Stimulated activated CD8-positive, alpha-beta memory T cell treated with anti-CD3 and anti-CD28 coated beads, Interleukin-7, amount 100 ng/mL, for 48 hours (primary cell): Measurements from ENCODE around the gene MVK.

Experiments used
- DNase-seq, 2 donors: peaks; one replicate each; pipeline ENCODE4 v3.0.0-alpha.2; 2020; ENCODE audit warnings: low read depth in 1 of 2; ENCODE audit errors: extremely low read depth in 1 of 2

Gene MVK

GRCh38 chr12:109573029-109573913 is at the start of gene MVK, which contains the start of gene MMAB:
MVK (plus strand) TSS chr12:109573794; CDS start chr12:109574823, 1,029 bp downstream.
MMAB (minus strand) TSS chr12:109573504; CDS start chr12:109573480, 24 bp downstream.
- DNase-seq, result peak; percentile 94 to 99

GRCh38 chr12:109524466-109525278 is 48.9 kb upstream of the MVK start:
- DNase-seq, result no peak

- DNase-seq, result no peak
Measured at GRCh38 chr12:109525279-109525585, 48.4 kb upstream of the MVK start.

- DNase-seq, result no peak
Measured at GRCh38 chr12:109527489-109528123, 46.0 kb upstream of the MVK start.

GRCh38 chr12:109529691-109530640 is 43.6 kb upstream of the MVK start:
- DNase-seq, result no peak

- no peak for DNase-seq
Measured at GRCh38 chr12:109531411-109531810, 42.2 kb upstream of the MVK start.

GRCh38 chr12:109532721-109533486 is 40.7 kb upstream of the MVK start:
- DNase-seq, result no peak

GRCh38 chr12:109533487-109533740 is 40.2 kb upstream of the MVK start:
- no peak for DNase-seq

- DNase-seq, result no peak
Measured at GRCh38 chr12:109534456-109534855, 39.1 kb upstream of the MVK start.

- no peak for DNase-seq
Measured at GRCh38 chr12:109535231-109535862, 38.2 kb upstream of the MVK start.

- DNase-seq, result no peak
Measured at GRCh38 chr12:109535863-109536250, 37.7 kb upstream of the MVK start.

- DNase-seq, result no peak
Measured at GRCh38 chr12:109537136-109537535, 36.5 kb upstream of the MVK start.

- no peak for DNase-seq
Measured at GRCh38 chr12:109538191-109538863, 35.3 kb upstream of the MVK start.

- DNase-seq, result no peak
Measured at GRCh38 chr12:109539508-109539907, 34.1 kb upstream of the MVK start.

- DNase-seq, result no peak
Measured at GRCh38 chr12:109540526-109541412, 32.8 kb upstream of the MVK start.

- DNase-seq, result no peak
Measured at GRCh38 chr12:109541413-109541726, 32.2 kb upstream of the MVK start.

- DNase-seq, result no peak
Measured at GRCh38 chr12:109542014-109542413, 31.6 kb upstream of the MVK start.

- no peak for DNase-seq
Measured at GRCh38 chr12:109542876-109543275, 30.7 kb upstream of the MVK start.
